OCI-LY1 (cell line): ENCODE results near the gene PLA2G4B.

Experiments used
- H2AFZ ChIP-seq: fragments of 200-600 bp; sonication (generic), shearing (Covaris generic); 2 replicates; pipeline ENCODE4 v1.6.0; 2014; ENCODE audit warnings: antibody characterized with exemption, mild to moderate bottlenecking, low read length
- H3F3A ChIP-seq: fragments of 200-600 bp; sonication (generic), shearing (Covaris generic); 2 replicates; pipeline ENCODE4 v1.6.0; 2014; ENCODE audit warnings: mild to moderate bottlenecking, antibody characterized with exemption, low read length, moderate library complexity; ENCODE audit not compliant: insufficient read depth
- H3K27ac ChIP-seq: fragments of 200-600 bp; sonication (generic); 2 replicates; pipeline ENCODE4 v1.5.1; 2014; ENCODE audit warnings: low read length, mixed run types, mild to moderate bottlenecking, low read depth; ENCODE audit not compliant: poor library complexity, severe bottlenecking
- H3K27me3 ChIP-seq: fragments of 200-600 bp; sonication (generic); 2 replicates; pipeline ENCODE4 v1.6.0; 2014; ENCODE audit warnings: antibody characterized with exemption, mild to moderate bottlenecking, low read length, moderate library complexity; ENCODE audit not compliant: insufficient read depth
- H3K36me3 ChIP-seq: fragments of 200-600 bp; sonication (generic); 2 replicates; pipeline ENCODE4 v1.6.1; 2014; ENCODE audit warnings: mild to moderate bottlenecking, antibody characterized with exemption, low read length, moderate library complexity, mixed read lengths; ENCODE audit not compliant: insufficient read depth
- H3K4me1 ChIP-seq: fragments of 200-600 bp; sonication (generic); 2 replicates; pipeline ENCODE4 v1.5.1; 2014; ENCODE audit warnings: mild to moderate bottlenecking, low read length, moderate library complexity; ENCODE audit not compliant: insufficient read depth, severe bottlenecking
- H3K4me2 ChIP-seq: fragments of 200-600 bp; sonication (generic), shearing (Covaris generic); 2 replicates; pipeline ENCODE4 v1.6.1; 2014; ENCODE audit warnings: low read length
- H3K4me3 ChIP-seq: fragments of 200-600 bp; sonication (generic); 2 replicates; pipeline ENCODE4 v1.5.1; 2014; ENCODE audit warnings: low read length, low read depth, mild to moderate bottlenecking, mixed read lengths; ENCODE audit not compliant: poor library complexity, severe bottlenecking
- H3K79me2 ChIP-seq: fragments of 200-600 bp; shearing (Covaris generic); 2 replicates; pipeline ENCODE4 v1.6.1; 2016; ENCODE audit warnings: mixed run types, low read length, mixed read lengths; ENCODE audit not compliant: insufficient read depth
- H3K9ac ChIP-seq: fragments of 200-600 bp; sonication (generic), shearing (Covaris generic); 2 replicates; pipeline ENCODE4 v1.6.1; 2014; ENCODE audit warnings: mild to moderate bottlenecking, low read length, mixed read lengths
- H3K9me2 ChIP-seq: fragments of 200-600 bp; sonication (generic), shearing (Covaris generic); 2 replicates; pipeline ENCODE4 v1.6.1; 2014; ENCODE audit warnings: low read depth, mild to moderate bottlenecking, low read length, mixed read lengths
- H3K9me3 ChIP-seq: fragments of 200-600 bp; shearing (Covaris generic); 2 replicates; pipeline ENCODE4 v1.6.1; 2014; ENCODE audit warnings: low read length, mixed read lengths
- H4K20me1 ChIP-seq: fragments of 200-600 bp; sonication (generic), shearing (Covaris generic); 2 replicates; pipeline ENCODE4 v1.6.0; 2016; ENCODE audit warnings: mild to moderate bottlenecking, low read length; ENCODE audit not compliant: insufficient read depth
- EZH2 ChIP-seq: fragments of 200-600 bp; sonication (generic), shearing (Covaris generic); IDR thresholded peaks from 2 replicates; pipeline ENCODE4 v1.8.0; 2017; ENCODE audit warnings: borderline replicate concordance, mixed run types, mild to moderate bottlenecking, antibody characterized with exemption, low read length, moderate library complexity, mixed read lengths
- TF ChIP-seq, protein P1 (sequence below): fragments of 200-600 bp; sonication (generic), shearing (Covaris generic); IDR thresholded peaks from 2 replicates; pipeline ENCODE4 v1.5.1; 2017; ENCODE audit warnings: mild to moderate bottlenecking, antibody characterized with exemption, low read length, moderate library complexity, mixed read lengths

PLA2G4B gene

DNA sequence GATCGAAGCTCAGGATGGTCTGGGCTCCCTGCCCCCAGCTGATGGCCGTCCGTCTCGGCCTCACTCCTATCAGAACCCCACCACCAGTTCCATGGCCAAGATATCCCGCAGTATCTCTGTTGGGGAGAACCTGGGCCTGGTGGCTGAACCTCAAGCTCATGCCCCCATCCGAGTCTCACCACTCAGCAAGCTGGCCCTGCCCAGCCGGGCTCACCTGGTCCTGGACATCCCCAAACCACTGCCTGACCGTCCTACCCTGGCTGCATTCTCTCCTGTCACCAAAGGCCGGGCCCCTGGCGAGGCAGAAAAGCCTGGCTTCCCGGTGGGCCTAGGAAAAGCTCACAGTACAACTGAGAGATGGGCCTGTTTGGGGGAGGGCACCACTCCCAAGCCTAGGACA lies 15.1 kb upstream of the PLA2G4B start:
- H3K27me3 ChIP-seq, result no peaks in the 10 kb centered on the region
- H3K4me2 ChIP-seq, result no peak overlapping the region
- H3K79me2 ChIP-seq, result no peaks in the 10 kb centered on the region
- no peak overlapping the region for H3K9ac ChIP-seq
- no peak overlapping the region for H2AFZ ChIP-seq
- H3K9me2 ChIP-seq, result no peaks in the 10 kb centered on the region
- H3K4me1 ChIP-seq, result peaks cover 7% of the 10 kb centered on the region
- TF ChIP-seq, protein P1, sequence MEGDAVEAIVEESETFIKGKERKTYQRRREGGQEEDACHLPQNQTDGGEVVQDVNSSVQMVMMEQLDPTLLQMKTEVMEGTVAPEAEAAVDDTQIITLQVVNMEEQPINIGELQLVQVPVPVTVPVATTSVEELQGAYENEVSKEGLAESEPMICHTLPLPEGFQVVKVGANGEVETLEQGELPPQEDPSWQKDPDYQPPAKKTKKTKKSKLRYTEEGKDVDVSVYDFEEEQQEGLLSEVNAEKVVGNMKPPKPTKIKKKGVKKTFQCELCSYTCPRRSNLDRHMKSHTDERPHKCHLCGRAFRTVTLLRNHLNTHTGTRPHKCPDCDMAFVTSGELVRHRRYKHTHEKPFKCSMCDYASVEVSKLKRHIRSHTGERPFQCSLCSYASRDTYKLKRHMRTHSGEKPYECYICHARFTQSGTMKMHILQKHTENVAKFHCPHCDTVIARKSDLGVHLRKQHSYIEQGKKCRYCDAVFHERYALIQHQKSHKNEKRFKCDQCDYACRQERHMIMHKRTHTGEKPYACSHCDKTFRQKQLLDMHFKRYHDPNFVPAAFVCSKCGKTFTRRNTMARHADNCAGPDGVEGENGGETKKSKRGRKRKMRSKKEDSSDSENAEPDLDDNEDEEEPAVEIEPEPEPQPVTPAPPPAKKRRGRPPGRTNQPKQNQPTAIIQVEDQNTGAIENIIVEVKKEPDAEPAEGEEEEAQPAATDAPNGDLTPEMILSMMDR, result no peak
- TF ChIP-seq EZH2, result no peak
- H3K27ac ChIP-seq, result no peak overlapping the region
- no peak overlapping the region for H3K4me3 ChIP-seq
- no peaks in the 10 kb centered on the region for H3F3A ChIP-seq
- peaks cover 4% of the 10 kb centered on the region; the same call in 1 of the 2 replicates for H3K36me3 ChIP-seq
- no peaks in the 10 kb centered on the region for H4K20me1 ChIP-seq
- H3K9me3 ChIP-seq, result no peaks in the 10 kb centered on the region

DNA sequence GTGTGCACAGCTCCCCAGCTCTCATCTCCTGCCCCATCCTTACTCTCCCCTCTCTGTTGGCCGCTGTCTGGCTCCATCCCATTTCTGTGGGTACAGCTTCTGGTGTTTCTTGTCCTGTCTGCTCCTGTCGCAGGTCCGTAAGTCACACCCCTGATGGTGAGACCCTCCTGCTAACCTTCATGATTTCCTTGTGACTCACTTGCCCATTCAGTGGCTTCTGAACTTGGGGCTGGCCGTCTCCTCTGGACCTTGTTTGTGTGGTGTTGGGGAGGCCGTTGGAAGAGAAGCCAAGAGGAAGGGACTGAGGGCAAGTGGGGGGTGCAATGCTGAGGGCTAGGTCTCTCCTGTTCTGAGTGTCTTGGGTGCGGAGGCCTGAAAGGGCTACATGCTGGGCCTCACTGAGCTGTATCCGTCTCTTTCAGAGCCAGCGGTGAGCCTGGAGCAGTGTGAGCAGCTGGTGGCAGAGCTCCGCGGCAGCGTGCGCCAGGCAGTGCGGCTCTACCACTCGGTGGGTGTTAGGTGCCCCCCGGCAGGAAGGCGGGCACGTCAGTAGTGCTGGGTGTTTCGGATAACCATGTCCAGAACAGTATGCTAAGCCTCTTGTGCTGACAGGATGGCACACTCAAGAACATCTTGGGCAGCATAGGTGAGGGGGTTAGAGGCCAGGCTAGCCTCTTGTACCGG lies 14.4 kb upstream of the PLA2G4B start:
- Histone ChIP-seq H4K20me1 (no peaks in the 10 kb centered on the region), H3K9me2 (no peaks in the 10 kb centered on the region), H3K36me3 (peaks cover 4% of the 10 kb centered on the region; the same call in 1 of the 2 replicates), H3K4me3 (no peak overlapping the region), H3K79me2 (no peaks in the 10 kb centered on the region), H3K4me2 (no peak overlapping the region), H2AFZ (no peak overlapping the region), H3K9me3 (no peaks in the 10 kb centered on the region), H3K4me1 (peaks cover 13% of the 10 kb centered on the region), H3K27ac (no peak overlapping the region), H3K27me3 (no peaks in the 10 kb centered on the region), H3F3A (no peaks in the 10 kb centered on the region), H3K9ac (no peak overlapping the region)
- TF ChIP-seq, protein P1, result no peak
- TF ChIP-seq EZH2, result no peak

DNA sequence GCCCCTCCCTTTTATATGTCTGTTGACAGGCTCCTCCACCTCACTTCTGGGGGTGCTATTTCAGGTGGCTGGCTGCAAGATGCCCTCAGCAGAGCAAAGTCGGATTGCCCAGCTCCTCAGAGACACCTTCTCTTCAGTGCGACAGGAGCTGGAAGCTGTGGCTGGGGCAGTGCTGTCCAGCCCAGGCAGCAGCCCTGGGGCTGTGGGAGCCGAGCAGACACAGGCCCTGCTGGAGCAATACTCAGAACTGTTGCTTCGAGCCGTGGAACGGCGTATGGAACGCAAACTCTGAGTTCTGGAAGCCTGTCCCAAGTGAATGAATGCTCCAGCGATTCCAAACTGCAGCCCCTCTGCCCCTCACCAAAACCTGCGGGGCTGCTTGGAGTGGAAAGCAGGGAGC lies 13.5 kb upstream of the PLA2G4B start:
- no peaks in the 10 kb centered on the region for H3F3A ChIP-seq
- H3K9me3 ChIP-seq, result no peaks in the 10 kb centered on the region
- H3K4me1 ChIP-seq, result peaks cover 13% of the 10 kb centered on the region
- peaks cover 4% of the 10 kb centered on the region; the same call in 1 of the 2 replicates for H3K36me3 ChIP-seq
- H3K4me3 ChIP-seq, result no peak overlapping the region
- H3K79me2 ChIP-seq, result no peaks in the 10 kb centered on the region
- H3K27me3 ChIP-seq, result no peaks in the 10 kb centered on the region
- no peak overlapping the region for H2AFZ ChIP-seq
- H3K27ac ChIP-seq, result no peak overlapping the region
- TF ChIP-seq, protein P1, result no peak
- no peak for TF ChIP-seq EZH2
- H4K20me1 ChIP-seq, result no peaks in the 10 kb centered on the region
- no peak overlapping the region for H3K4me2 ChIP-seq
- H3K9me2 ChIP-seq, result no peaks in the 10 kb centered on the region
- no peak overlapping the region for H3K9ac ChIP-seq
